Measurements from ENCODE around the gene SPTBN1.

Gene SPTBN1

DNA sequence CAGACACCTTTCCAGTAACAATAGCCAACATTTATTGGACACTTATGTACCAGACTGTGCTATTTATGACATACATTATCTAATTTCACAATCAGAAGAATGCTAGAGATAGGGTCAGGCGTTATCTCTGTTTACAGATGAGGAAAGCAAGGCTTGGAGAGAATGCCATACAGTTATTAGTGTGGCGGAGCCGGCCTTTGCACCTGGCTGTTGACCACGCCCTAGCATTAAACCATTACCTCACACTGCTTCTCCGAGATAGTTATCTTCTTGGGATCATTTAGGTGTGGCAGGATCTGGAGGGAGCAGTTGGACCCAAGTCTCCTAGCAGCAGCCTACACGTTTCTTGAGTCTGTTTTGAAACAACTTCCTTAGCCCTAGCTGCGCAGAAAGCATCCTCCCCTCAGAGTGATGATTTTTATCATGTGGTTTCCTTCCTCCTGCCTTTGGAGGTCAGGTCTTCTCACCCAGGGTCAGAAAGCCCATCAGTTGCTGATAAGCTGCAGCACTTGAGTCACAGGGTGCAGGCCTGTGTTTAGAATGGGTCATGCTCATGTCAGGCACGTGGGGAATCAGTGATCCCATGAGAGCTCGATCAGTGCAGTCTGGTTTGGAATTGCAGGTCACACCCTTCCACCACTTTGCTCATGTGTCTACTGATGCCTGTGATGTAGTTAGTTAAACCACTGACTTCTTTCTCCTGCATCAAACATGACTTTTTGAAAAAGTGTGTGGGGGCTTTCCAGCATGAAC lies 118.2 kb downstream of the SPTBN1 start:
- DNase-seq (ENCODE audit: low read depth): no peak
- no peak overlapping the region for H3K4me3 ChIP-seq (ENCODE audit: control insufficient read depth, low read depth, low read length)
- TF ChIP-seq, protein P1, sequence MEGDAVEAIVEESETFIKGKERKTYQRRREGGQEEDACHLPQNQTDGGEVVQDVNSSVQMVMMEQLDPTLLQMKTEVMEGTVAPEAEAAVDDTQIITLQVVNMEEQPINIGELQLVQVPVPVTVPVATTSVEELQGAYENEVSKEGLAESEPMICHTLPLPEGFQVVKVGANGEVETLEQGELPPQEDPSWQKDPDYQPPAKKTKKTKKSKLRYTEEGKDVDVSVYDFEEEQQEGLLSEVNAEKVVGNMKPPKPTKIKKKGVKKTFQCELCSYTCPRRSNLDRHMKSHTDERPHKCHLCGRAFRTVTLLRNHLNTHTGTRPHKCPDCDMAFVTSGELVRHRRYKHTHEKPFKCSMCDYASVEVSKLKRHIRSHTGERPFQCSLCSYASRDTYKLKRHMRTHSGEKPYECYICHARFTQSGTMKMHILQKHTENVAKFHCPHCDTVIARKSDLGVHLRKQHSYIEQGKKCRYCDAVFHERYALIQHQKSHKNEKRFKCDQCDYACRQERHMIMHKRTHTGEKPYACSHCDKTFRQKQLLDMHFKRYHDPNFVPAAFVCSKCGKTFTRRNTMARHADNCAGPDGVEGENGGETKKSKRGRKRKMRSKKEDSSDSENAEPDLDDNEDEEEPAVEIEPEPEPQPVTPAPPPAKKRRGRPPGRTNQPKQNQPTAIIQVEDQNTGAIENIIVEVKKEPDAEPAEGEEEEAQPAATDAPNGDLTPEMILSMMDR (IDR thresholded peaks at IDR 0.05; ENCODE audit: control insufficient read depth, insufficient read depth, low read depth, low read length, missing control alignments): no peak

DNA sequence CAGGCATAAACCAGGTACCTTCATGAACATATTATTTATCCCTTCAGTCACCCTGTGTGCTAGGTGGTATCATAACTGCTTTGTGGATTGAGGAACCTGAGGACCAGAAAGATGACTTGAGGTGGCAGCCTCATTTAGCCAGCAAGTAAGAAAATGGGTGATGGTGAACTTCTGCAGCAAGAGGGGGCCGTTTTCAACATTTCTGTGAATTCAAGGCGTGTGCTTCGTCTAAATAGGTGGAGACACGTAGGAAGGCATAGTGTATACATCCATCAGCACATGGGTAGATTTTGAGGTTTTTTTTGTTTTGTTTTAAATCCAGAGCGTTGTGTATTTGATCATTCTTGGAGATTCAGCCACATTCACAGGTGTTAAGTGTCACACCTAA lies 118.7 kb downstream of the SPTBN1 start:
- no peak overlapping the region for H3K4me3 ChIP-seq (ENCODE audit: control insufficient read depth, low read depth, low read length)
- TF ChIP-seq, protein P1 (IDR thresholded peaks at IDR 0.05; ENCODE audit: control insufficient read depth, insufficient read depth, low read depth, low read length, missing control alignments): no peak
- DNase-seq (ENCODE audit: low read depth): no peak

DNA sequence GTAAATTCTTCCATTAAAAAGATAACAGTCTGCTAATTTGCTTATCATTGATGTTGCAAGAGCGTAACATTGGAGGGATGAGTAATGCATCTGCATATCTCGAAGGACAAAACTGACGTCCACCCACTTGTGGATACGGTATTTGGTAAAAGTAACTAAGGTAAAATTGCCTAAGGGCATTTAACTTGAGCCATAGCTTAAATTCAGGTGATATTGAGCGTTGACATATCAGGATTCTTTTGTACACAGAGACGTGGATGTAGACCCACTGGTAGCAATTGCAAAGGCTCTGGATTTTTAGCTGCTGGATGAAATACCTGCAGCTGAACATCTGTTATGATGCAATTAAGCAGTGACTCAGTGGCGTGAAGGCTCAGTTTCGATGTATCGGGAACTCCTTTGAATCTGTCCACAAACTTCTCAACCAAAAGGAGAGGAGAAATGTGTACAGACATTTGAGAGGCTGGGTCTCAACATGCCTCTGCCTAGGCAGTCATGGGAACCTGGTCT lies 119.3 kb downstream of the SPTBN1 start:
- TF ChIP-seq, protein P1 (IDR thresholded peaks at IDR 0.05; ENCODE audit: control insufficient read depth, insufficient read depth, low read depth, low read length, missing control alignments): no peak
- DNase-seq (ENCODE audit: low read depth): no peak
- no peak overlapping the region for H3K4me3 ChIP-seq (ENCODE audit: control insufficient read depth, low read depth, low read length)

DNA sequence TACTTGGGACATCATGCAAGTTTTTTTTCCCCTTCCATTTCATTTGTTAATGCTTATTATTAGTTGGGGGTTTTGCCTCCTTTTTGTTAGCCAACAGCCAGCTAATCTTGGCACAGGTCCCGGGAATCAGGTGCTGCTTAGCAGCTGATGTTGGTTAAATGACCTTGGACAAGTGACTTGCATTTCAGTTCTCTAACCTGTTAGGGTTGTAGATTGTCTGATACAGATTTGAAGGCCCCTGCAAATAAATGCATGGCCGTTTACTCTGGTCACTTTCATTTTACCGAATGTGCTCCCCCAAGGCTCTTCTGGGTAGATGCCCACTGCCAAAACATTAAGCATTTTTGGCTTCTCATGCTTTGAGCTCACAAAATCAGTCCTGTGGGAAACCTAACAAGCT lies 120.9 kb downstream of the SPTBN1 start:
- no peak for DNase-seq (ENCODE audit: low read depth)
- H3K4me3 ChIP-seq (ENCODE audit: control insufficient read depth, low read depth, low read length): no peak overlapping the region
- TF ChIP-seq, protein P1 (IDR thresholded peaks at IDR 0.05; ENCODE audit: control insufficient read depth, insufficient read depth, low read depth, low read length, missing control alignments): no peak

DNA sequence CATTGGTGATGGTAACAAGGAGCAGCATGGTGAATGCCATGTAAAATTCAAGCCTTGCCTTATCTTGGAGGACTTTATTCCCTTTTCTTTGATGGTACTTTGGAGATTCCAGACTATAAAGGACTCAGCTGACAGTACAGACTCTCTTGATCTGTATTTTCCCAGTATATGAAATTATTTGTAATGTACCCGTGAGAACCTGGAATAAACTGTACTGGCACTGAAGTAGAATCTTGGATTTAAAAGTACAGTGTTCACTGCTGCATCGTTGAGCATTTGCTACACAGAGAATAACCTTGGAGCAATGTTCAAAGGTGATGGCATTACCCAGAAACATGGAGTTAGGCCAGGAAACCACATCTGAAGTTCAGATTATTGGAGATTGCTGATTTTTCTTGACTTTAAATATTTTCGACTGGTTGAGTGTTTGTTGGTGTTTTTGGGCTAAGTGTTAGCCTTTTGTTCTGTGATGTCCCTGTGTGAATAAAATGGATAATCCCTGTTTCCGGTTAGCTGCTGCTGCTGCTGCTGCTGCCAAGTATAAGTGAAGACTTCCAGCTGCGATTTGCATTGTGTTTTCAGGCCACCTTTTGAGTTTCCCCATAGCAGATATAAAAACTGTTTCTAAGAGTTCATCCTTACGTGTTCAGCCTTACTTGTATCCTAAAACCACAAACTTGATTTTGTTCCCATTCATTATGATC lies 122.0 kb downstream of the SPTBN1 start:
- no peak for DNase-seq (ENCODE audit: low read depth)
- H3K4me3 ChIP-seq (ENCODE audit: control insufficient read depth, low read depth, low read length): no peak overlapping the region
- TF ChIP-seq, protein P1 (IDR thresholded peaks at IDR 0.05; ENCODE audit: control insufficient read depth, insufficient read depth, low read depth, low read length, missing control alignments): no peak

DNA sequence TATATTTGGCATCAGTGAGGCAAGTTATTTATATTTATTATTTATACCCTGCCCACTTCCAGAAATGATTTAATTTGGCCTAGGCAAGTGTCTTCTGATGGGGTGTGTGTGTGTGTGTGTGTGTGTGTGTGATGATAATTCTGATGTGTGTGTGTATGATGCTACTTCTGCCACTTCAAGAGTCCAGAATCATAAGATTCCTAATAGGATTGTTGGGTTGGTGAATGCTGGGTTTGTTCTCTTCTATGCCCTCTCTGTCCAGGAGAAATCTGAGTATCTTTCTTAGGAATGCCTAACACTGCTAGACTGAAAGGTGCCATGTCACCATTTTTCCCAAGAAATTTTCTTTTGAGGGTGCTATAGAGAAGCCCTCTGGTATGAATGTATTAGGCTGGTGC lies 122.5 kb downstream of the SPTBN1 start:
- TF ChIP-seq, protein P1 (IDR thresholded peaks at IDR 0.05; ENCODE audit: control insufficient read depth, insufficient read depth, low read depth, low read length, missing control alignments): no peak
- DNase-seq (ENCODE audit: low read depth): no peak
- no peak overlapping the region for H3K4me3 ChIP-seq (ENCODE audit: control insufficient read depth, low read depth, low read length)
